Measurements from ENCODE around the gene KREMEN1. TPM values are rescaled to one million over a fixed set of nuclear protein-coding genes. Genes with fewer than 3 reads are reported as not detected.

The KREMEN1 gene
- total and polyA plus RNA-seq, 9 of the 15 experiments (the other 6 are each of a cell fraction or from before 2014, with no cell fraction given) = 0.69 to 11.5 (median 4.3) TPM

GRCh38 chr22:29202212-29203192, 129.7 kb downstream of the KREMEN1 start (continued):
- no peak for TF ChIP-seq PHF21A (IDR thresholded peaks at IDR 0.05; ENCODE audit: borderline replicate concordance, low read depth)
- no peak for TF ChIP-seq KLF10 (CRISPR knock-in tag; IDR thresholded peaks at IDR 0.05)
- TF ChIP-seq COPS2 (conservative IDR thresholded peaks at IDR 0.05) = no peak
- TF ChIP-seq ZNF696 (CRISPR knock-in tag; conservative IDR thresholded peaks at IDR 0.05) = no peak
- TF ChIP-seq YY1 (IDR thresholded peaks at IDR 0.05; ENCODE audit: borderline replicate concordance in 1 of 3, control insufficient read depth in 1 of 3, extremely low read depth in 1 of 3, insufficient read depth in 3 of 3, insufficient read length in 1 of 3, insufficient replicate concordance in 2 of 3, low read depth in 1 of 3, low read length in 2 of 3) = no peak
- 0 out of 2 replicates have a peak, but pooled peaks have one; percentile 31 for TF ChIP-seq POLR2G (IDR thresholded peaks at IDR 0.05; ENCODE audit: low read depth, low read length)
- TF ChIP-seq HMGN3 (IDR thresholded peaks at IDR 0.05; ENCODE audit: borderline replicate concordance, extremely low read depth, insufficient read length, low read depth, low read length) = no peak
- TF ChIP-seq SAFB2 (IDR thresholded peaks at IDR 0.05; ENCODE audit: borderline replicate concordance, low read depth, low read length, severe bottlenecking) = no peak
- no peak for TF ChIP-seq REST (IDR thresholded peaks at IDR 0.05; ENCODE audit: borderline replicate concordance)
- 0 out of 2 replicates have a peak, but pooled peaks have one; percentile 47 for TF ChIP-seq REST (CRISPR knock-in tag; IDR thresholded peaks at IDR 0.05; ENCODE audit: low read depth)
- TF ChIP-seq CBX8 (IDR thresholded peaks at IDR 0.05; ENCODE audit: borderline replicate concordance, extremely low read depth, low read depth, low read length, poor library complexity, severe bottlenecking) = no peak
- TF ChIP-seq FIP1L1 (IDR thresholded peaks at IDR 0.05; ENCODE audit: low read depth, low read length, poor library complexity, severe bottlenecking) = no peak
- TF ChIP-seq RBM17 (IDR thresholded peaks at IDR 0.05; ENCODE audit: borderline replicate concordance, low read depth, low read length) = no peak
- TF ChIP-seq CREM (IDR thresholded peaks at IDR 0.05; ENCODE audit: low read depth) = peak; percentile 32; the same call in 1 of the 2 replicates
- TF ChIP-seq RAD21 (CRISPR knock-in tag; conservative IDR thresholded peaks at IDR 0.05 in 1 of 2, IDR thresholded peaks at IDR 0.05 in 1 of 2) = peak in 1 of 2 experiments; percentile 23; a peak in 1 of 4 replicates
